ENCODE data around the gene AFF3. TPM values are rescaled to one million over a fixed set of nuclear protein-coding genes. Genes with fewer than 3 reads are reported as not detected.

Gene AFF3
- total and polyA plus RNA-seq, 4 donors: 0.48 to 5.3 (median 2.3) TPM

GRCh38 chr2:100052650-100053049, 89.7 kb downstream of the AFF3 start:
- no peak for DNase-seq (ENCODE audit: low spot score)
- no peak overlapping the region for H3K4me3 ChIP-seq (ENCODE audit: low read depth in 1 of 3, low read length in 3 of 3)
- H3K27me3 ChIP-seq (ENCODE audit: control insufficient read depth in 4 of 4, insufficient read depth in 4 of 4, low read length in 3 of 4): no peaks in the 10 kb centered on the region
- H3K9ac ChIP-seq (ENCODE audit: low read depth in 1 of 2, low read length in 2 of 2): no peak overlapping the region
- H3K36me3 ChIP-seq (ENCODE audit: control insufficient read depth in 4 of 4, insufficient read depth in 3 of 4, low read depth in 1 of 4, low read length in 3 of 4): no peaks in the 10 kb centered on the region
- H3K27ac ChIP-seq (ENCODE audit: low read depth in 1 of 2, low read length in 2 of 2): no peak overlapping the region
- no peaks in the 10 kb centered on the region for H3K4me1 ChIP-seq (ENCODE audit: control insufficient read depth in 4 of 4, insufficient read depth in 4 of 4, low read length in 3 of 4)
- WGBS: 93% methylated on average over 4 of the region's 4 CpGs
- TF ChIP-seq JUND (IDR thresholded peaks at IDR 0.05) (no peak), FOXA1 (IDR thresholded peaks at IDR 0.05) (no peak), HNF4A (conservative IDR thresholded peaks at IDR 0.05) (no peak), YY1 (IDR thresholded peaks at IDR 0.05) (no peak), HNF4G (IDR thresholded peaks at IDR 0.05) (no peak), SP1 (IDR thresholded peaks at IDR 0.05) (no peak), RXRA (IDR thresholded peaks at IDR 0.05) (no peak), FOXA2 (IDR thresholded peaks at IDR 0.05) (no peak), EGR1 (IDR thresholded peaks at IDR 0.05; ENCODE audit: low read depth in 2 of 2) (no peak), NR2F2 (IDR thresholded peaks at IDR 0.05) (no peak)
- TF ChIP-seq, protein P1, sequence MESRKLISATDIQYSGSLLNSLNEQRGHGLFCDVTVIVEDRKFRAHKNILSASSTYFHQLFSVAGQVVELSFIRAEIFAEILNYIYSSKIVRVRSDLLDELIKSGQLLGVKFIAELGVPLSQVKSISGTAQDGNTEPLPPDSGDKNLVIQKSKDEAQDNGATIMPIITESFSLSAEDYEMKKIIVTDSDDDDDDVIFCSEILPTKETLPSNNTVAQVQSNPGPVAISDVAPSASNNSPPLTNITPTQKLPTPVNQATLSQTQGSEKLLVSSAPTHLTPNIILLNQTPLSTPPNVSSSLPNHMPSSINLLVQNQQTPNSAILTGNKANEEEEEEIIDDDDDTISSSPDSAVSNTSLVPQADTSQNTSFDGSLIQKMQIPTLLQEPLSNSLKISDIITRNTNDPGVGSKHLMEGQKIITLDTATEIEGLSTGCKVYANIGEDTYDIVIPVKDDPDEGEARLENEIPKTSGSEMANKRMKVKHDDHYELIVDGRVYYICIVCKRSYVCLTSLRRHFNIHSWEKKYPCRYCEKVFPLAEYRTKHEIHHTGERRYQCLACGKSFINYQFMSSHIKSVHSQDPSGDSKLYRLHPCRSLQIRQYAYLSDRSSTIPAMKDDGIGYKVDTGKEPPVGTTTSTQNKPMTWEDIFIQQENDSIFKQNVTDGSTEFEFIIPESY (IDR thresholded peaks at IDR 0.05): no peak
- TF ChIP-seq, protein P2, sequence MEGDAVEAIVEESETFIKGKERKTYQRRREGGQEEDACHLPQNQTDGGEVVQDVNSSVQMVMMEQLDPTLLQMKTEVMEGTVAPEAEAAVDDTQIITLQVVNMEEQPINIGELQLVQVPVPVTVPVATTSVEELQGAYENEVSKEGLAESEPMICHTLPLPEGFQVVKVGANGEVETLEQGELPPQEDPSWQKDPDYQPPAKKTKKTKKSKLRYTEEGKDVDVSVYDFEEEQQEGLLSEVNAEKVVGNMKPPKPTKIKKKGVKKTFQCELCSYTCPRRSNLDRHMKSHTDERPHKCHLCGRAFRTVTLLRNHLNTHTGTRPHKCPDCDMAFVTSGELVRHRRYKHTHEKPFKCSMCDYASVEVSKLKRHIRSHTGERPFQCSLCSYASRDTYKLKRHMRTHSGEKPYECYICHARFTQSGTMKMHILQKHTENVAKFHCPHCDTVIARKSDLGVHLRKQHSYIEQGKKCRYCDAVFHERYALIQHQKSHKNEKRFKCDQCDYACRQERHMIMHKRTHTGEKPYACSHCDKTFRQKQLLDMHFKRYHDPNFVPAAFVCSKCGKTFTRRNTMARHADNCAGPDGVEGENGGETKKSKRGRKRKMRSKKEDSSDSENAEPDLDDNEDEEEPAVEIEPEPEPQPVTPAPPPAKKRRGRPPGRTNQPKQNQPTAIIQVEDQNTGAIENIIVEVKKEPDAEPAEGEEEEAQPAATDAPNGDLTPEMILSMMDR (IDR thresholded peaks at IDR 0.05; ENCODE audit: low read depth, low read length, missing input control): no peak
- TF ChIP-seq, protein P3, sequence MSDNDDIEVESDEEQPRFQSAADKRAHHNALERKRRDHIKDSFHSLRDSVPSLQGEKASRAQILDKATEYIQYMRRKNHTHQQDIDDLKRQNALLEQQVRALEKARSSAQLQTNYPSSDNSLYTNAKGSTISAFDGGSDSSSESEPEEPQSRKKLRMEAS (IDR thresholded peaks at IDR 0.05): no peak
- TF ChIP-seq, protein P4, sequence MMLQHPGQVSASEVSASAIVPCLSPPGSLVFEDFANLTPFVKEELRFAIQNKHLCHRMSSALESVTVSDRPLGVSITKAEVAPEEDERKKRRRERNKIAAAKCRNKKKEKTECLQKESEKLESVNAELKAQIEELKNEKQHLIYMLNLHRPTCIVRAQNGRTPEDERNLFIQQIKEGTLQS (IDR thresholded peaks at IDR 0.05): no peak
- no peaks in the 10 kb centered on the region for H3K9me3 ChIP-seq (ENCODE audit: control insufficient read depth in 4 of 4, low read length in 3 of 4)

- Histone ChIP-seq H3K36me3 (ENCODE audit: control insufficient read depth in 4 of 4, insufficient read depth in 3 of 4, low read depth in 1 of 4, low read length in 3 of 4) (no peaks in the 10 kb centered on the region), H3K27me3 (ENCODE audit: control insufficient read depth in 4 of 4, insufficient read depth in 4 of 4, low read length in 3 of 4) (no peaks in the 10 kb centered on the region), H3K27ac (ENCODE audit: low read depth in 1 of 2, low read length in 2 of 2) (no peak overlapping the region), H3K4me3 (ENCODE audit: low read depth in 1 of 3, low read length in 3 of 3) (no peak overlapping the region), H3K9me3 (ENCODE audit: control insufficient read depth in 4 of 4, low read length in 3 of 4) (no peaks in the 10 kb centered on the region), H3K9ac (ENCODE audit: low read depth in 1 of 2, low read length in 2 of 2) (no peak overlapping the region), H3K4me1 (ENCODE audit: control insufficient read depth in 4 of 4, insufficient read depth in 4 of 4, low read length in 3 of 4) (peaks cover 0 to 1% (median 0%) of the 10 kb centered on the region in 4 donors)
- DNase-seq (ENCODE audit: low spot score): no peak
- TF ChIP-seq HNF4G (IDR thresholded peaks at IDR 0.05): no peak
- TF ChIP-seq RXRA (IDR thresholded peaks at IDR 0.05): no peak
- TF ChIP-seq FOXA1 (IDR thresholded peaks at IDR 0.05): no peak
- TF ChIP-seq RAD21 (IDR thresholded peaks at IDR 0.05): no peak
- no peak for TF ChIP-seq GABPA (IDR thresholded peaks at IDR 0.05 in 1 of 2, conservative IDR thresholded peaks at IDR 0.05 in 1 of 2)
- TF ChIP-seq, protein P3 (IDR thresholded peaks at IDR 0.05): no peak
- TF ChIP-seq, protein P2 (IDR thresholded peaks at IDR 0.05; ENCODE audit: low read depth, low read length, missing input control): no peak
- no peak for TF ChIP-seq SP1 (IDR thresholded peaks at IDR 0.05)
- TF ChIP-seq JUND (IDR thresholded peaks at IDR 0.05): no peak
- TF ChIP-seq, protein P4 (IDR thresholded peaks at IDR 0.05): no peak
- no peak for TF ChIP-seq HNF4A (conservative IDR thresholded peaks at IDR 0.05)
- TF ChIP-seq NR2F2 (IDR thresholded peaks at IDR 0.05): no peak
- WGBS: 95% methylated on average over 5 of the region's 5 CpGs
Observed at GRCh38 chr2:100051253-100051652, 91.1 kb downstream of the AFF3 start.

Data from liver (tissue), 9 donors.